C1 segment of cervical spinal cord (tissue), 14 donors: ENCODE data around the gene SEMA4D.
A peak's percentile ranks its signal among the peaks of the same experiment; 100 is the strongest.

Source experiments
- DNase-seq, 14 donors: peaks; one replicate each; lab custom pipeline; 2025; lab: John Stamatoyannopoulos, UW

SEMA4D gene

DNA sequence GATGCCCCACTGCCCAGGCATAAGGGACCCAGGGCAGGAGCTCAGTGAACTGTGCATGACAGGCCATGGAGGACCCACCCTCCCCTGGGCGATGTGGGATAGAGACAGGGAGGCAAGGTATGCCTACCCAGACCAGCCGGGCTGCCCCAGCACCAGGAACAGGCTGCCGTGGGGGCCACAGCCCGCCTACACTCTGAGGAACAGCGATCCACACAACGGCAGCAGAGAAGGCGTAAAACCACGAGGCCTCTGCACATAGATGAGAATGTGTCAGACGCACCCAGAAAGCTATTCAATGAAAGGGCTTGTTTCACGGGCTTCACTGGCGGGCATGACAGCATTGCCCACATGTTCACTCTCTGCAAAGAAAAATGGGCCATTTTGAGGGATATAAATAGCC lies 49.5 kb downstream of the SEMA4D start:
- DNase-seq = peak in 9 of 14 donors; percentile 52 to 87 (median 80)

DNA sequence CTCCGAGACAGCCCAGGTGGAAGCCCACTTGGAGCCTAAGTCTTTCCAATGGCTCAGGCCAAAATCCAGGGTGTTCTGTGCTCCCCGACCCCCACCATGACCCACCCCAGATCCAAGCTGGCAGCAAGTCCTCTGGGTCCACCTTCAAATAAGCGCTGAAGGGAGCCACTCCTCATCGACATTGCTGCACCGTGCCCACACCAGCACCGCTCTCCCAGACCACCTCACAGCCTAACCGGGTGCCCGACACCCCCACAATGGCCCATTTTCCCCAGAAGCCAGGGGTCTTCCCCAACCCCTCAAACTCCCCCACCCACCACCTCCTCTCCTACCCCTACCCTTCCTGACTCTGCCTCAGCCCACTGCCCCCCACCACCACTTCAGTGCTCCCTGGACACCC lies 50.5 kb downstream of the SEMA4D start:
- no peak for DNase-seq

DNA sequence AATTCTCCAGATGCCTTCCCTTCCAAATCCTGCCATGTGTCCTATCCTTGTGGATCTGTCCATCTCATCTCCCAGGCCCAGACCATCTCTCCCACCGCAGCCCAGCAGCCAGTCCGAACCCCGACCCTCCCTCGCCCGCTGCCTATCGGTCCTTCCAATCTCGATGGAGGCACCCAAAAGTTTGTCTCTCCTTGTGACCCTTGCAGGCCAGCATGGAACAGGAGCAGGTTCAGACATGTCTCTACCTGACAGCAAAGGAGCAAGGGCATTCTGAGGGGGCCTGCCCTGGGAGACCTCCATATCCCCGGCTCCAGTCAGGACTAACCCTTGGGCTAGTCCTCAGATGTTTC lies 51.0 kb downstream of the SEMA4D start:
- DNase-seq = no peak

DNA sequence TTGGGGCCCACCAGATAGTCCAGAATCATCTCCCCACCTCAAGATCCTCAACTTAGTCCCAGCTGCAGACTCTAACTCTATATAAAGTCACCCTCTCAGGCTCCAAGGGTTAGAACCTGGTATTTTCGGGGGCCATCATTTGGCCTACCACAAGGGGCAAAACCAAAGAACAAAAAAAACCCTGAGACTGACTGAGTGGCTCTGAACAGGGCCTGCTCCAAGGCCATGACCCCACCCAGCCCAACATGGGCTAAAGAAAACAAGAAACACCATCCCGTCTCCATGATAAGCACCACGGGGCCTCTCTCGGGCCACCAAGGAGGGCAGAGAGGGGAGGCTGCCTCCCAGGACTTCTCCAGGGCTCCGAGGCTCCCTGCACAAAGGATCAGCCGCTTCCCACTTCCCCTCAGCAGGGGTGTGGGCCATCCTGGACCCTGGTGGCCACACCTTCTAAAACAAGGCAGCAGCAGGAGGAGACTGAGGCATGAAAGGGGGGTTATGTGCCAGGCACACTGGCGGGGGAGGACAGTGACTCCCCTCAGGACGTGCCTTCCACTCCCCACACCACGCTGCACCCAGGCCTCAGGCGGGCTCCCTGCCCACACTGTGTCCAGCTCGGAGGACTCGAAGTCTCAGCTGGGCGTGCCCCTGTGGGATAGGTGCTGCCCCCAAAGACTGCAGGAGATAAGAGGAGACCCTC lies 51.5 kb downstream of the SEMA4D start:
- no peak for DNase-seq

DNA sequence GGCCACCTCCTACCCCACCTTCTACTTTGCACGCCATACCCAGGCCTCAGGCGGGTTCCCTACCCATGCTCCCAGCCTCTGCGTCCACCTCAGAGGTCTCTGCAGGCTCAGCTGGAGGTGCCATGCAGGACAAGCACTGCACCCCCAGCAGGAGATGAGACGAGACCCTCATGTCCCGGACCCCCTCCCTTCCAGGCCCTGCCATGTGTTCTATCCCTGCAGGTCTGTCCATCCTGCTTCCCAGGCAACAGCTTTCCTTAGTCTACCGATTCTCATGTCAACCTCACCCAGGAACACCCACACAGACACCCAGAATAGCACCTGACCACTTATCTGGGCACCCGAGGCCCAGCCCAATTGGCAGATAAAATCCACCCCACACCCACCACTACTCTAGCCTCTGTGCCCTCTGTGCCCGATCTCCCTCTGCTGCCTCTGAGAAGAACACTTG lies 52.1 kb downstream of the SEMA4D start:
- no peak for DNase-seq

GRCh38 chr9:89444925-89445765 lies 52.8 kb downstream of the SEMA4D start:
- no peak for DNase-seq

- no peak for DNase-seq
Measured at GRCh38 chr9:89444274-89444673, 53.6 kb downstream of the SEMA4D start.

DNA sequence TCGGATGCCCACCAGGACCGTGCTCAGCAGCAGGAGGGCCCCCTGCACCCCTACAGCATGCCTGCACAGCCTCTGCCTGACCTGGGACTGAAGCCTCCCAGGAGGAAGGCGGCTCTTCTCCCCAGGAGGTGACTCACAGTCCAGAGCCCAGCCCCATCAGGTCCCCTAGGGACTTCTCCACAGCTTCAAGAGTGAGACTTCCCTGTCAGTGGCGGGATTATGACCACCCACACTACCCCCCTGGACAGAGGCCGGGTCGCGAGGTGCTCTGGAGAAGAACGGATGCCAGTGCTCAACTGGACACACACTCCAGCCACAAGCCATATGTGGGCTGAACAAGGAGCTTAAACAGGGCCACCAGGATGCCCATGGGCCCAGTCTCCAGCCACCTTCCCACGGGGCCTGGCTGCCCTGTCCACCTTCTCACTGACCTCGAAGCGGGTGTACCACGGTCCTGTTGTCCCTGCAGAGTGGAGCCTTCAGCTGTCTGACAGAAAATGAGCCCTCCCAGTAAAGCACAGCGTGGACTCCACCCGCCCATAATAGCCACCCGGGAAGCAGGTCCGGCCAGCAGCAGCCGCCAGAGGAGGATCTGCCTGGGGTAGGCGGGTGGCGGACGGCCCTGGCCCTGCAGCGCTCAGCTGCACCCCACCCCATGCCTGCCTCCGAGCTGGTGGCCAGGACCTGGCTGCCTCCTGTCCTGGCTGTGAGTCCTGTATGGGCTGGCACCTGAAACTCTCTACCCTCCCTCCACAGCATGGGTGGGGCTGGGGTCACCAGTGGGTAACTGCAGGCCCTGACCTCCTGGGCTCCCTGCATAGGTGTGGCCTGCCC lies 54.7 kb downstream of the SEMA4D start:
- no peak for DNase-seq

DNA sequence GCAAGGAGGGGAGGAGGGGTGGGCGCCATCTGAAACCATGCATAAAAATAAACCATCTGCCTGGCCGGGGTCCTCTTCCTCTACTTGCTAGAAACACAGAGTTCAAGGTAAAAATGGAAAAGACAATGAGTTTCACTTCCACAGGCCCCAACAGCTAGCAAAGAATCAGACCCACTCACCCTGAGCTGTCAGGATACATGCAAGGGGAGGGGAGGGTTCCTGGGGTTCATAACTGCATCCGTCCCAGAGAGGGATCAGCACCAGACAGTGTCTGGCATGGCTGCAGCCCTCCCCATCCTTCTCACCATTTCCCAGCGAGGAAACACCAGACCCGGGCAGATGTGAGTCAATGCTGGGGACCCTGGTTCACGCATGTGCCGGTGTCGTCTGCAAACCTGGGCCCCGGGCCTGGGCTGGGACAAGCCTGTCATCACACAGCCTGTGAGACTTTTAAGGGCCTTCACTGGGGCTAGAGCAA lies 55.4 kb downstream of the SEMA4D start:
- DNase-seq = no peak

- no peak for DNase-seq
Measured at GRCh38 chr9:89441986-89442385, 55.9 kb downstream of the SEMA4D start.

GRCh38 chr9:89441655-89441970 lies 56.3 kb downstream of the SEMA4D start:
- DNase-seq = no peak

DNA sequence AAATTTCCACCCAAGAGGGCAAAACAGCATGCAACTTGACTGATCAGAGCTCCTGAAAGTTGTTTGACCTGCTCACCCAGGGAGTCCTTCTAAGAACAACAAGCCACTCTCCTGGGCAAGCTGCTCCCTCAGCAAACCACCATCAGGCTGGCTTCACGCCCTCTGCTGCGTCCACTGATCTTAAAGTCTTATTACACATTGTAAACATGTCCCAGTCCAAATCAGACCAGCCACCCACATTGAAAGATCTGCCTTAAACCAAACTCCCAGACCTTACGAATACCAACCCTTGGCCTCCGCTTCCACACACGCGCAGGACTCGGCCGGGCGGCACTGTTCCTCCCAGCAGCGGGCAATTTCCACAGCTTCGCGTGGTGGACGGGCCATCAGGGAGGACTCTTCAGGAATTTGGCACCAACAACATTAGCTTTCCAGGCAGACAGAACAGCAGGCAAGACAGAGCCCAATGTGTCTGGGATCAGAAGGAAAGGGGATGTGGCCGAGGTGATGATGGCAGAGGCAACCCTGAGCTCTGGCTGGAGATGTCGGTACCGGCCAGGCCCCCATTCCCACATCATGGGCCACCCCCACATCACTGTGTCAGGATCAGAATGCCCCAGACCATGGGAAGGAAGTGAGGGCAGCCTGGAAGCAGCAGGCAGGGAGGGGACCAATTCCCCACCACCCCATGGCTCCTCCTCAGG lies 56.8 kb downstream of the SEMA4D start:
- DNase-seq = no peak

DNA sequence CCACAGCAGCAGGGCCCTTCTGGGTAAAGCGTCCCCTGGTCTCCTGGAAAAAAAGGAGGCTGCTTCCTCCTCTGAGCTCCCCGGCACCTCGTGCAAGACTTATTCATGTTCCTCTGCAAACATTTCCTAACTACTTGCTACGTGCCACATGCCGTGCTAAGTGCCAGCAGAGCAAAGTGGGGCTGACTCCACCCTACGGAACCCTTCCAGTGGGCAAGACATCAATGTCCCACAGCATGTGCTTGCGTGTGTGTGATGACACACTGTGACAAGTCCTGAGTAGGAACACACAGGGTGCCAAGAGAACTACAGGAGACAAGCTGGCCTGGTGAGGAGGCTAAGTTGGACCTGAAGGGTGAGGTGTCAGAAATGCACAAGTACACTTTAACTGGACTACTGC lies 57.4 kb downstream of the SEMA4D start:
- DNase-seq = no peak

- DNase-seq = no peak
Measured at GRCh38 chr9:89440046-89440445, 57.9 kb downstream of the SEMA4D start.

- no peak for DNase-seq
Measured at GRCh38 chr9:89439571-89439970, 58.3 kb downstream of the SEMA4D start.

DNA sequence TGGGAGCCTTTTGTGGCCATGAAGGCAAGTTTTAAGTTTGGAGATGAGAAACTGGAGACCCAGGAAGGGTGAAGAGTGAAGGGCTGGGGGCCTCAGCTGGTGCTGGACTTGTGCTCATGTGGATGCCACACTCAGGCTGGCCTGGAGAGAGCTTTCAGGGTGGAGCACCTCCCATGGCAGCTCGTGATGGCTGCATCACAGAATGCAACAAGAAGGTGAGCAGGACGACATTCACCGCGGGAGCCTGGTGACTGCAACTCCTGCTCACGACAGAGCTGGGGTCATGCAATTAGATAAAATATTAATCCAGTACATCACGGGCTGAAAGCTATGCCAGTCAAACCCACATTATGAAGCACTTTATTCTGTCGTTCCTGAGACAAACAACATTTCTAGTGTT lies 59.7 kb downstream of the SEMA4D start:
- no peak for DNase-seq

GRCh38 chr9:89437772-89438171 lies 60.1 kb downstream of the SEMA4D start:
- DNase-seq = no peak

GRCh38 chr9:89436963-89437625 lies 60.8 kb downstream of the SEMA4D start:
- DNase-seq = no peak

DNA sequence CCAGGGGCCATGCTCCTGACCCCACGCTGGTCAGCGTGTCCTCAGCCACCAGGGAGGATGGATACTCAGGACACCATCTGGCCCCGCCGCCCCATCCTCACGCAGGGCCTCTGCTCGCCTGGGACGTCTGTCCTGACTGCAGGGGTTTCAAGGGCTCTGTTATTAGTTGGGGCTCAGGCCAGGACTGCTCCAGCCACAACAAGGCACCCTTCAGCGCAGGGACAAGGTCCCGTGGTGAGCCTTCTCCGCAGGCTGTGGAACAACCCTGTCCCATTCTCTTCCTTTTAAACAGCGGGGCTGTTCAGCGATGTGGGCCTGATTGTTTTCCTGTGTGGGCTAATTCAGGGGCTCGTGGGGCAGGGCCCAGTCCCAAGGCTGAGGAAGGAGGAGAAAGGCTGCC lies 61.6 kb downstream of the SEMA4D start:
- DNase-seq = peak in 12 of 14 donors; percentile 6 to 85 (median 74)

DNA sequence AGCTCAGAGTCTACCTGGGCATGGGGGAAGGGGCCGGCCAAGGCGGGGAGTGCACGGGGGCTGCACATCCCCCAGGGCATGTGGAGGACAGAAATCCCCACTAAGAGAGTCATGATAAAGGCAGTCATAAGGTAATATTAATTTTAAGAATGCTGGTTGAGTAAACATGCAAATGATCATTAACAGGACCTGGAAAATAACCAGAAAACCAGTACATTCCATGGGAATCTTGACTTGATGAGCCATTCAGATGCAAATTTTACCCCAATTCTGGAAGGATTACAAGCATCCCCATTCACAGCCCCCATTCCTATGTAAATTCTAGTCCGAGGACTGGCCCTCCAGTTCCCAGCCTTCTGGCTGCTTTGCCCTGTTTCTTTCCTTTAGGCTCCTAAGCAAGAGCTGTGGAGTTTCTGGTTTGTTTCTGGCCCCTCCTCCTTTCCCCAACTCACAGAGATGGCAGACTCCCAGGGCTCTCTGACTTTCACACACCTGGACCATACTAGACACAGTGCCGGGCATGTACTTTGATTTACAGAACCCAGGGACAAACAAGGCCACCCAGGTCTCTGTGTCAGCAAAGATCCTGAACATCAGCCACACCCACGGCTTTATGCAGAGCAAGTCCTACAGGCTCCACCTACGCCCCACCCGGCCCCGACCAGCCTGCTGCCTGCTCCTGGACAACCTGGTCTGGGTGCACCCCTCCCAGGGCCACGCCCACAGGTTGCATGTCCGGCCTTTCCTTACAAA lies 62.7 kb downstream of the SEMA4D start:
- DNase-seq = no peak
